ENCODE measurements around the gene WWTR1.

WWTR1 gene

DNA sequence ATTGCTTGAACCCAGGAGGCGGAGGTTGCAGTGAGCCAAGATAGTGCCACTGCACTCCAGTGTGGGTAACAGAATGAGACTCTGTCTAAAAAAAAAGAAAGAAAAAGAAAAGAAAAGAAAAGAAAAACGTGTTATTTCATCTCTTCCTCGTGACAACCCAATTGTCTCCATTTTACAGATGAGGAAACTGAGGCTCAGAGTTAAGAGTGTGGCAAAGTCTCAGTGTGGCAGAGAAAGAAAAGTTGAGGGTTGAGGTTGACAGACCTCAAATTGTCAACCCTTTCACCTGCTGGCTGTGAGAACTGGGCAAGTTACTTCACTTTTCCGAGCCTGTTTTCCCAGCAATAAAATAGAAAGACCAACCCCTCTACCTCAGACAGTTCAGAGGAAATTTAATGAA, 123.7 kb downstream of the WWTR1 start:
- no peak for DNase-seq (ENCODE audit: low read depth, low spot score)

DNA sequence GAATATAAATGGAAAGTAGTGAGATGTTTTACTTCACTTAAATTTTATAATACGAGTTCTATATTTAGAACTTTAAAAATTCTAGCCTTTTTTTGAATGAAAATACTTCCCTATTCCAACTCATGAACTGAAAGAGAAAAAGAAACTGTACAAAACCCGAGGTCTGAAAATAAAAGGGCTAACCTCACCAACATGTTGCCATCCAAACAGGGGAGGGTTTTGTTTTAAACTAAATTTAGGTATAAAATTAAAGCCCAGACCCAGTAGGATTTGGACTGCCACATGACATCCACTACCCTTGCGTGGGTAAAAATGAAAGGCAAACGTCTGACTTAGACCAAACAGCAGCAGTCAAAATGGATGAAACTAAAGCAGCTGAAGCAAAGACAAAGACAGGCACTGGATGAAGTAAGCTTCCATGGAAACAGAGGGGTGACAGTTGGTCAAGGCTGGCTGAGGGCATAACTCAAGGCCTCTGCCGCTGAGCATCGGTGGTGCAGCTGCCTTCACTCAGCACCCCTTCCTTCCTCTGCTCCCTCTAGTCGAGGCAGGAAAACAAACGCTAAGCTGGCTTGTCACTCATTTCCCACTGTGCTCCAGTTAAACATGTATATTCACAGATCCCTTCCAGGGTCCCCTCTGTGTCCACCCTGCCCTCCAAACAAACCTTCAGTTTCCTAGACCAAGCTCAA, 125.2 kb downstream of the WWTR1 start:
- no peak for DNase-seq (ENCODE audit: low read depth, low spot score)

DNA sequence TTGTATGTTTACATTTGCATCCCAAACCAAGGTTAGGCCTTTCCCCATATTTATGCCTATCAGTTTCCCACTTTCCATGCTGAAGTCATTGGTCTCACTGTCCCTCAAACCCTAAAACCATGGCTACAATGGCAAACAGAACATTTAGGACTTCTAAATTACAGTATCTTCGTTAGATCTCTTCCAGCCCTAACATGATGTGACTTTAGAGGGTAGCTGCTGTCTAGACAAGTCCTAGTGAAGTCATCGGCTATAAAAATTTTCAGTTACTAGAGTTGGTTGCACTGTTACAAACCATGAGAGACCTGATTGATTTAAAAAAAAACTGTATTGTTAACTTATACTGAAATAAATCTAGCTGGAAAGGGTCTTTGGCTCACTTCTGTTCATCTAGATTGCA, 128.7 kb downstream of the WWTR1 start:
- no peak for DNase-seq (ENCODE audit: low read depth, low spot score)

DNA sequence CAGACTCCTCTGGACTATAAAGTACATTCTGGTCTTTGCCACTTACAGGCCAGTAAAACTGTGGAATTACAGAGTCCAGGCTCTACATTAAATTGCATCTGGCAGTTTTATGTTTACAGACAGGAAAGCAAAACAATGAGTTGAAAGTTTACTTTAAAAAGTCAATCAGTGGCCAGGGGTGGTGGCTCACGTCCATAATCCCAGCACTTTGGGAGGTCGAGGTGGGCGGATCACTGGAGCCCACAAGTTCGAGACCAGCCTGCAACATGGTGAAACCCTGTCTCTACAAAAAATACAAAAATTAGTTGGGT, 129.5 kb downstream of the WWTR1 start:
- DNase-seq (ENCODE audit: low read depth, low spot score), result no peak

DNA sequence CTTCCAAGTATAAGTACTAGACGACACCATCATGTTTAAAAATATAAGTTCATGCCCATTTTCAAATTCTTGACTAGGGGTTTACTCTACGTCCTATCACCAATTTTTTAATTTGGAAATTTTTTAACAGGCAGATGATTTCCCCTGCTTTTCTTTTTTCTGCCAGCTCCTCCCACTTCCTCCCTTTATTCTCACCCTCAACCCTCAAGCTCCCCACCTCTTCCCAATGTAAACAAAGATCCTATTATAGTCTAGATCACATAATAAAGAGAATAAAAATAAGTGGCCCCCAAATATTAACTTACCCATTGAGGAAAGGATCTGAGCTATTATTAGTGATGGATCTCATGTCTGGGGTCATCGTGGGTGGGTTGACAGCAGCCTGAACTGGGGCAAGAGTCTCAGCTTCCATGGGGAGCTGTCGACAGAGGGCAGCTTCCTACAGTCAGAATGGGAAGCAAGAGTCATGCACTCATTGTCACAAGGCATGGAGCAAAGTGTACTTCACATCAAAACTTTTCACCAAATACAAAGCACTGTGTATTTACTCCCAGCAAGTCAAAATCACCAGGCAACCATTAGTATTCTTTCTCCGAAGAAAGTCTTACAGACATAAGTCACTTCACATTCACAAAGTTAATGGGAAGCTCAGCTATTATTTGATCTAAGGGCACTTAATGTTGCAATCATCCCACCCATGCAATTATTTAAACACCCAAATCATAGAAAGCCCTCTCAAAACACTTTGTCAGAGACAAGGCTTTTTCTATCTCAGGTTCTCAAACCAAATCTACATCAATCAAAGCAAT, 130.1 kb downstream of the WWTR1 start:
- DNase-seq (ENCODE audit: low read depth, low spot score), result no peak

DNA sequence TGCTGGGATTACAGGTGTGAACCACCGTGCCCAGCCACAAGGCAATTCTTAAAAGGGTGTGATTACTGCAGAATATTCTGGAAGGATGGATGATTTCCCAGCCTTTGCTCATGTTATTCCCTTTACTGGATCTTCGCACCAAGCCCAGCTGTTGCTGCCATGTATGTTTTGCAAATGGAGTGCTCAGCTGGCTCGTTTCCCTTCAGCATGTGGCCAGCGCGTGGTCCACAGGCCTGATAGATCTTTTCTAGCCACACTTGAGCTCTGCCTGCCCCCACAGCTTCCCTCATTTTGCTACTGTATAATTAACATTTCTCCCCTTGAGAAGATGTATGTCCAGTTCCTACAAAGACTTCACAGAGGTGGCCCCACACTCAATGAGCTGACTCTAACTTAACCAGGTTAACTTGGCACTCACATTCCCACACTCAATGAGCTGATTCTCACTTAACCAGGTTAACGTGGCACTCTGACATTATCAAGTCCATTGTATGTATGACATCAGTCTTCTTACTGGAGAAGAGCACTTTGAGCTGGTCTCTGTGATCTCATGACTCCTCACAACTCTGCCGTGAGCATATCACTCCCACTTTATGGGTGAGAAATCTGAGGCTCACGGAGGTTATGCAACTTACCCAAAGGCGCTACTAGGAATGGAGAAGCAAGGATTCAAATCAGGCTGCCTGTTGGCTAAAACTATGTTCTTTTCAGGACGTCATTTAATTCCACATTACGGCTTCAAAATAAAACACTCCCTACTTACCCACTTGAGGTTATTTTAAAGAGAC, 134.1 kb downstream of the WWTR1 start:
- DNase-seq (ENCODE audit: low read depth, low spot score), result no peak

DNA sequence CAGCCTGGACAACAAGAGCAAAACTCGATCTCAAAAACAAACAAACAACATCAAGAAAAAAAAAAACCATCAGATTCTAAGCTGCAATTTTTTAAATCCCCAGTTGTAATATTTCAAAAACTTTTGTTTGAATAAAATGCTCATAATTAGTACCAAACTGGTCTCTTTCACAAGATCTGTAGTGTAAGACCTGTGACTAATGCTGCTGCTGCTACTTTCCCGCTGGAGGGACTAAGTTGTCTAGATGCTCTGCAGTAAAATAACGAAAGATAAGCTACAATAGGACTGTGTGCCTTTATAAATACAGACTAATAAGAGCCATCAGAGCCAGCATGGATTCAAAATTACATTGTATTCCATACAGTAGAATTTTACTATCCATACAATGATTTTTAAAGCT, 137.9 kb downstream of the WWTR1 start:
- no peak for DNase-seq (ENCODE audit: low read depth, low spot score)

DNA sequence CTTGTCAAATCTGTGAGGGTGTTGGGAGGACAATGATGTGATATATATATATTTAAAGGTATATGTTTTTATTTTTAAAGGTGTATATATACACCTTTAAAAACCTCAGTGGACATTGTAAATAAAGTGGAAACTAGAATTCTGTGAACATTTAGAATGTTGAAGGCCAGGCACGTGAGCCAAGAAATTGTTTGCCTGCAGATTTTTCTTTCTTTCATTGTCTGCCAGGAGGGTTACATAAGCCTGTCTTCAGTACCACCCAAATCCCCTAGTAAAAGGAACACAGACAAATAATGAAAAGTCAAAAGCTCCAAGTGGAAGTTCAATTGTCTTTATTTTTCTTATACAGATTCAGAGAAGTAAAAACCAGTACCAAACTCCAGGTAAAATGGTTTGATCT, 140.9 kb downstream of the WWTR1 start:
- no peak for DNase-seq (ENCODE audit: low read depth, low spot score)

DNA sequence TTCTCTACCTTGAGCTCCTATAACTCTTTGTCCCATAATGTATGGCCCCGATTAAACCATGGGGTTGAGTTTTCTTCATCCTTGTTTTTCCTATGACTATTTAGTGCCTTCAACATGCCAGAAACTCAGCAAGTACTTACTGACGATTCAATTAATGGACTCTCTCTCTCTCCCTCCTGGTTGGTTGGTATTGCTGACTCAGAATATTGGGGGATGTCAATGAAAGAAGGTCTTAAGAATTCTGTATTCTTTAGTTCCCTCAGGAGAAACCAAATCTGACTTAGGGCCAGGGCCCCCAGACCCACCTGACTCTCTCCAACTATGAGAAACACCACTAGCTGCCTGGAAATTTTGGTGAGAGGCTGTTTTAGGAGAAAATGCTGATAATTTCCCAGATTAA, 142.6 kb downstream of the WWTR1 start:
- no peak for DNase-seq (ENCODE audit: low read depth, low spot score)

DNA sequence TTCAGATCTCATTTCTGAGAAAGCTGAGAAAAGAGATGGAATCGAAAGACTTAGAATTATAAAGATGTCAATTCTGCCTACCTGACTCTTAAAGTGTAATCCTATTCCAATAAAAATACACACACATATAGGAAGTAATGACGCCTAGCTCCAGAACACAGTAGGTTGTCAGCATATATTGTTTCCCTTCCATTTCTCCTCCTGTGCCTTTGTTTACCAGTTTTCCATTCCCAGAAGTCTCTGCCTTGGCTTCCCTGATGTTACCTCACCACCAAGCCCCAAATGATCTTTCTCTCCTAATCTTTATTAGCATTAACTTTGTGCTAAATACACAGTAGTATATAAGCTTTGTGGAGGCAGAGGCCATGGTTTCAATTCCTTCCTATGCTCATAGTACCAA, 143.4 kb downstream of the WWTR1 start:
- no peak for DNase-seq (ENCODE audit: low read depth, low spot score)

DNA sequence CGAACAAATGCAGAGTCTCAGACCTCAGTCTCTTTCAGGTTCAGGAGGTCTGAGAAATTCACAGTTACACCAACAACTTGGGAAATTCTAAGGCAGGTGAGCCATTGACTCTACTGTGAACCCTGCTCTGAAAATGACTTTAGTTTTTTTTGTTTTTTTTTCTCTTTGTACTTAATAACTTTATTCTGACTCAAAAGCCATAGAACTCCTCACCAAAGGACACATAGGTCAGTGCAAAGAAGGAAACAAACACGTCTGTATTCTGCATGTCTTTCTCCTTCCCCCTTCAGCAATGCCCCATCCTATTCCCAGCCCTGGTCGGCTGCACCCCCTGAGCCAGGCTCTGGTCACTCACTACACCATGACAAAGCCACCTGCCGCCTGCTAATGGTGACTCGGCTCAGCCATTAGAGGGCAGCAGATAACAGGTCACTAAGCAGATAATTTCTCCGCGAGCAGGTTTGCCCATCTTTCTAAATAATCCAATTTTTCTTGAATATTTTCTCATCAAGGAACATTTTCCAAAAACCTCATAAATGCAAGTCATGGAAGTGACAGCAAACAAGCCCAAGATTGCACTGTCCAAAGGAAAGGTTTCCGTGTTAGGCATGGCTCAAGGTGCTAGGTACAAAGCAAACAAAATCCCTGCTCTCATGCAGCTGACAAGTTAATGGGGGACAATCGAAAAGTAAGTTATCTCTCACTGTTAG, 145.6 kb downstream of the WWTR1 start:
- no peak for DNase-seq (ENCODE audit: low read depth, low spot score)

DNA sequence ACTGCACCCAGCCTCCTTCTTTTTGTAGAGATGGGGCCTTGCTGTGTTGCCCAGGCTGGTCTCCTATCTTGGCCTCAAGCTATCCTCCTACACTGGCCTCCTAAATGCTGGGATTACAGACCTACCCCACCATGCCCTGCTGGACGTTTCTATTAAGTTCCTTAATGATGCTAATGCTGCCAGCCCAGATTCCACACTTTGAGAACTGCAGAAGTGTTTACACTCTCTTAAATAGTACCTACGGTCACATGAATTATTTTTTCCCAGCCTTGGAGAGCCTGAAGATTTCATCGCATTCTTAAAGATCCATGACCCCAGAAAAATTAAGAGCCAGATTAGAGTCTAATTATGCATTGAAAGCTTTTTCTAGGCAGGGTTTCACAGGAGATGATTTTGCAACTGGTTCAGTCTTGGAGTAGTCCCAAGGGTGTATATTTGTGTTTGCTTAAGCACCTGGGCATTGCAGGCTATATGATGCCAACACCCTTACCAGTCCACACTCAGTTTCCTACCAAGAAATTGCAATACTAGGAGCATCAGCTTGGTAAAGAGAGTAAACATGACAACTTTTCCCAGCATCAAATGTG, 146.7 kb downstream of the WWTR1 start:
- no peak for DNase-seq (ENCODE audit: low read depth, low spot score)

DNA sequence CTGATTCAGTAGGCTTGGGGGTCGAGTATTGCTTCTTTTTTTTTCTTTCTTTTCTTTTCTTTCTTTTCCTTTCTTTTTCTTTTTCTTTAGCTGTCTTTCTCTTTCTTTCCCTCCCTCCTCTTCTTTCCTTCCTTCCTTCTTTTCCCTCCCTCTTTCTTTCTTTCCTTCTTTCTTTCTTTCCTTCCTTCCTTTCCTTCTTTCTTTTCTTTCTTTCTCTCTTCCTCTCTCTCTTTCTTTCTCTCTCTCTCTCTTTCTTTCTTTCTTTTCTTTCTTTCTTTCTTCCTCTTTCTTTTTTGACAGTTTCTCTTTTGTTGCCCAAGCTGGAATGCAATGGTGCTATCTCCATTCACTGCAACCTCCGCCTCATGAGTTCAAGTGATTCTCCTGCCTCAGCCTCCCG, 147.3 kb downstream of the WWTR1 start:
- no peak for DNase-seq (ENCODE audit: low read depth, low spot score)

DNA sequence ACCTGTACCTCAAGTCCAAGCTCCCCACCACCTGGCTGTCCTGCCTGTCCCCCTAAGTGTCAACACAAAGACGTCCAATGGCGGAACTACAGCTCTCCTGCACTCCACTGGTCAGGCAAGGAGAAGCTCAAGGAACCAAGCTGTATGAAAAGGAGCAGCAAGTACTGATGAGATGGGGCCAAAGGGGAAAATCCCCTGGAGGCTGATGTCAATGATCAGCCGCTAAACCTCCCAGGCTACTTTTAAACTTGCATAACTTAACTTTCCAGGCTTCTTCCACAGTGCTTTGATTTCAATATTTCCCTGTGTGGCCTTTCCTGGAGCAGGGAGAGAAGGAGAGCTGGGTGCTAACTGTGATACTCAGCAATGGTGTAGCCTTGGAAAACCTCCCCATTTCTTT, 148.3 kb downstream of the WWTR1 start:
- no peak for DNase-seq (ENCODE audit: low read depth, low spot score)

DNA sequence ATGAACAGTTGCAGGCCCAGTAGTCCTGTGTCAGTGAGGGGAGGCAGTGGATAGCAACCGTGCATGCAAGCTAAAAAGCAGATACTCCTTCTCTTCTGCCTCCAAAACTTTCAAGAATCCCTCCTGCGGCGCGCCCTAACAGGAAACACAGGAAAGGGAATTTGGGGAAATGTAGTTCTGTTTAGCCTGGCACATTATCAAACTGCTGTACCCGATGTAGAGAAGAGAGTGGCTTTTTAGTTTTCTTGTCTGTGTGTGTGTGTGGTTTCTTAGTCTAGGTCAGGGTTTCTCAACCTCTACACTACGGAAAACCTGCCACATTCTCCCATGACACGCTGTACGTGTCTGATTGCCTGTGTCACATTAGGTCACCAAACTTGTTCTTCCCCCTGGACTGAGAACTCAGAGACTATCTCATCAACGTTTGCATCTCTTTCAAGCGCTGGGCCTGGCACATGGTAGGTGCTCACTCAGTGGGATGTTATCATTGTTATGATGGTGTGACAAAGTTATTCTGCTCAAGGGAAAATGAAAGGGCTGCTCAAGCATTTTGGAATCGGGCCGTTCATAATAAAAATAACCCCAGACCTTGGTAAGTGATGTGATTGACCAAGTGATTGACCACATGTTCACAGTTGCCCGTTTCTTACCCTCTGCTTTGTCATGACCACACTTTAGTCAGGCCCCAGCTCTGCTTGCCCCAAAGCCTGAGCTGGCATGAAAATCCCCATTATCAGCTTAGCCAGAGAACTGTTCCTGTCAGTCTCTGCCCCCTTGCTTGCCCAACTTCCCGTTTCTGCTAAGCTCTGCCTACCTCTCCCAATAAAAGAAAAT, 150.1 kb downstream of the WWTR1 start:
- DNase-seq (ENCODE audit: low read depth, low spot score), result no peak

DNA sequence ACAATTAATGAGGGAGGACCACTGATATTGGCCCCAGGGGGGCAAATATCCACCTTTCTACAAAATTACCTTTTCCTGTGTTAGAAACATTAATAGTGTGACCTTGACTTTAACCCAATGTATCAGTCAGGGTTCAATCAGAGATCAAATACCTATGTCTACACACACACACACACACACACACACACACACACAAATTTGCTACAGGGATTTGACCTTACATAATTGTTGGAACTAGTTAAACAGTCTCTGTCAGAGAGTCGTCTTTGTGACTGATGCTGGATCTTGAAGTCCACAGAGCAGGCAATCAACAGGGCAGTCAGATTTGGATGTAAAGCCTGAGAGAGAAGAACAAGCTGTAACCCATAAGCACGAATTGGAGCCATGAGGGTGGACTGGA, 150.9 kb downstream of the WWTR1 start:
- no peak for DNase-seq (ENCODE audit: low read depth, low spot score)

DNA sequence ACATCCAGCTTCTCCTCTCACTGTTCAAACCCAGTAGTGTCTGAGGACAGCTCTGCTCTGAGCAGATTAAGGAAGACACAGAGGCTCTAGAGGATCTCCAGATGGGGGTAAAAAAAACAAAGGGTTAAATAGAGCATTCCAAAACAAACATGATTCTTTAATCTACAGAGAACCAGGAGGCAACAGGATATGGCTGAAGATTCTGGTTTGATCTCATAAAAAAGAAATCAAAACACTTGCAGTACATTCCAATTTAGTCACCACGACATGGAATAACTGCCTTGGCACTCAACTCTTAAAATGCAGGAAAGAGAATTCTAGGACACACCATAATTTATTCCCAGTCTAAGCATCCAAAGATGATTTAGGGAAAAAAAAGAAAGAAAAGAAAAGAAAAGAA, 151.3 kb downstream of the WWTR1 start:
- no peak for DNase-seq (ENCODE audit: low read depth, low spot score)

DNA sequence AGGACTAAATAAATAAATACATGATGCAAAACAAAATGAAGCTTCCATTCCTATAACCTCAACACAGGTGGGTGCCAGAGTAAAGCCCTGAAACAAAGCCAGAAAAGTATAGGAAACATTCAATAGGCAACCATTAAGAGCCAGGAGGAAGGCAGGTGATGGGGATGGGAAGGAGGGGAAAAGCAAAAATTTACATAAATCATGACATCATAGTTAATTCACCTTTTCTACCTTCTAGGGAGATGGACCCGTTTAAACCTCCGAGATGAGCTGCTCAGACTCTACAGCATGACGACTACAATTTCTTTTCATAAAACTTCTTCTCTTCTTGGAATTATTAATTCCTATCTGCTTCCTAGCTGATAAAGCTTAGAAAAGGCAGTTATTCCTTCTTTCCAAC, 155.4 kb downstream of the WWTR1 start:
- DNase-seq (ENCODE audit: low read depth, low spot score), result no peak

DNA sequence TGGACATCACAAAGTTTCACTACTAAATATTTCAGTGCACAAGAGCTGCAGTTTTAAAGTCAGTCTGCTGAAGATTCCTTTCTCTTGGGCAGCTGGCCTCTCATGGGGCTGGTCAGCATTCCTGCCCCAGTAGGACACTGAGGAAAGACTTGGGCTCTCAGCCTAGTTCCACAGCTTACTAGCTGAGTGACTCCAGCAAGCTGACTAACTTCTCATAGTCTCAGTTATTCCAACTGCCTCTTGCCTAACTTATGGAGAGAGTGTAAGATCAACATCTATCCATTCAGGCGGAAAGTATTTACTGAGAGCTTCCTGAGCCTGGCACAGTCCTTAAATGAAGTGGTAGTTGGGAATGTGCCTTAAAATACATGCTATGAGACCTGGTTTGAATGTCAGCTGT, 156.3 kb downstream of the WWTR1 start:
- no peak for DNase-seq (ENCODE audit: low read depth, low spot score)

DNA sequence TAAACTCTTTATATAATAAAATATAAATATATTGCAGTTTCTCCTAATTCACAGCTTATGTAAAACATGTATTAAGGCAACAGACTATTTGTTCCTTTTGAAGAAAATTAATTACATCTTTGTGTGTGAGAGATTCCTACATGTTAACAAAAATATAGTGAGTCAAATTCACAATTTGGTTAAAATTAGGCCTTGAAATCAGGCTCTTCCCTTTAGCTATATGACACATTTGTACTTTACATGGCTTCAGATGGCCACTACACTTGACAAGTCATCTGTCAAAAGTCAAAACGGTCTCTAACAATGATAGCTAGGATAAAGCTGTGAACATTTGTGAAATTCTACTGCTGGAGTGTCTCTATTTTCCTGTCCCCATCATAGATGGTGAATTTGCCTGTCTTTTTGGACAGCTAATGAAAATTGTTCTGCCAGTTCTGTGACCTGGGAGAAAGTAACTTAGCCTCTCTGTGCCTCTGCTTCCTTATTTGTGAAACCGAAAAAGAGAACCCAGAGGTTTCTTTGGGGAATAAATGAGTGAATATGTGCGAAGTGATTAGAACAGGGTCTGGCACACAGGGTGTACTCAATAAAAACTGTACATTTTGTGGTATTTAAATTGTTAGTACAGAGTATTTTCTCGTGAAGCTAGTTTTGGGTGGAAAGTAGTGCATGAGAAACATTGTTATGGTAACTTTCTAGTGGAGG, 159.7 kb downstream of the WWTR1 start:
- DNase-seq (ENCODE audit: low read depth, low spot score), result no peak
